HepG2 (cell line): ENCODE data around the gene F2RL3. TPM values are rescaled to one million over a fixed set of nuclear protein-coding genes. Genes with fewer than 3 reads are reported as not detected.

Experiments used
- ATAC-seq: fragments of 200-7000 bp; cut with Tn5 transposase; 3 replicates; pipeline ENCODE4 v1.9.1; 2020; ENCODE audit warnings: mild to moderate bottlenecking, moderate library complexity
- BruUV-seq: library from RNA; stranded (reverse); fragments of 400-500 nt; replicated peaks from 2 replicates; lab custom pipeline; 2021; lab: Mats Ljungman, UMichigan
- CTCF ChIA-PET: fragments of 300-600 bp; formaldehyde crosslinking; extraction: SDS; loops from one replicate; lab custom pipeline; 2021; ENCODE audit warnings: low total read pairs, inconsistent platforms, low intra/inter-chr PET ratio; lab: Yijun Ruan, JAX
- POLR2A ChIA-PET: fragments of 350-600 bp; sonication (Branson Sonifier 250); formaldehyde crosslinking; loops from one replicate; lab custom pipeline; 2020; ENCODE audit warnings: antibody characterized with exemption, inconsistent platforms; lab: Yijun Ruan, JAX
- DNase-seq: peaks from one replicate; pipeline ENCODE4 v3.0.0-alpha.2; 2015; ENCODE audit warnings: low spot score
- FAIRE-seq: peaks from 3 replicates; lab custom pipeline; 2011; peaks lifted over from hg19 to GRCh38; lab: Jason Lieb, UNC
- H2AFZ ChIP-seq: one replicate; pipeline ENCODE4 v1.6.1; 2011; ENCODE audit warnings: low read length, inconsistent platforms
- H3K27ac ChIP-seq: fragments of 300-600 bp; 3 replicates; pipeline ENCODE4 v1.8.0; 2011; ENCODE audit warnings: mixed run types, mild to moderate bottlenecking, mixed read lengths, low read length, inconsistent platforms; ENCODE audit not compliant: insufficient read depth; ENCODE audit errors: extremely low read length
- H3K27me3 ChIP-seq, 2 experiments: fragments of 200-600 bp in 1 of 2; 2 replicates in 1 of 2; 3 replicates in 1 of 2; pipeline versions ENCODE4 v1.6.0 to v1.8.0; 2011; ENCODE audit warnings: low read length in 2 of 2, mild to moderate bottlenecking in 2 of 2, moderate library complexity in 2 of 2, inconsistent platforms in 1 of 2; ENCODE audit not compliant: insufficient read depth in 2 of 2, control insufficient read depth in 1 of 2
- H3K36me3 ChIP-seq, 2 experiments: fragments of 200-600 bp in 1 of 2; replicated peaks in 1 of 2; 2 replicates in 1 of 2; 3 replicates in 1 of 2; pipeline versions ENCODE4 v1.5.1 to v1.8.0; 2011; ENCODE audit warnings: low read length in 2 of 2, inconsistent platforms in 1 of 2; ENCODE audit not compliant: insufficient read depth in 2 of 2, control insufficient read depth in 1 of 2
- H3K4me1 ChIP-seq: 2 replicates; pipeline ENCODE4 v1.5.1; 2012; ENCODE audit warnings: low read length, inconsistent platforms; ENCODE audit not compliant: insufficient read depth
- H3K4me2 ChIP-seq: 2 replicates; pipeline ENCODE4 v1.6.0; 2011; ENCODE audit warnings: low read depth, low read length, inconsistent platforms
- H3K4me3 ChIP-seq, 3 experiments: fragments of 200-600 bp in 1 of 3; sonication (generic), shearing (Covaris generic) in 1 of 3; replicated peaks in 1 of 3; 2 replicates each; pipeline ENCODE4 v1.5.1; 2011 to 2016; ENCODE audit warnings: low read length in 3 of 3, inconsistent platforms in 2 of 3, low read depth in 2 of 3, mild to moderate bottlenecking in 2 of 3, control low read depth in 1 of 3, mixed read lengths in 1 of 3; ENCODE audit not compliant: insufficient read depth in 1 of 3
- H3K79me2 ChIP-seq: one replicate; pipeline ENCODE4 v1.6.1; 2011; ENCODE audit warnings: low read length, inconsistent platforms; ENCODE audit not compliant: insufficient read depth
- H3K9ac ChIP-seq: 2 replicates; pipeline ENCODE4 v1.6.0; 2011; ENCODE audit warnings: mild to moderate bottlenecking, low read depth, low read length, inconsistent platforms; ENCODE audit not compliant: insufficient read depth
- H3K9me3 ChIP-seq: 2 replicates; pipeline ENCODE4 v1.5.1; 2012; ENCODE audit warnings: mild to moderate bottlenecking, low read length
- H4K20me1 ChIP-seq: 2 replicates; pipeline ENCODE4 v1.6.0; 2011; ENCODE audit warnings: inconsistent platforms, mild to moderate bottlenecking, low read length, moderate library complexity; ENCODE audit not compliant: insufficient read depth
- CENPBD1 ChIP-seq: sonication (generic); formaldehyde crosslinking; IDR thresholded peaks from 2 replicates; pipeline ENCODE4 v1.8.0; 2022; ENCODE audit warnings: missing genetic modification reagents, low read depth, mild to moderate bottlenecking, borderline replicate concordance
- FOXJ3 ChIP-seq: sonication (generic); formaldehyde crosslinking; IDR thresholded peaks from 2 replicates; pipeline ENCODE4 v1.4.0; 2020; ENCODE audit warnings: missing genetic modification reagents, mild to moderate bottlenecking, borderline replicate concordance
- GLMP ChIP-seq: sonication (generic); formaldehyde crosslinking; IDR thresholded peaks from 2 replicates; pipeline ENCODE4 v1.9.0; 2021; ENCODE audit warnings: missing genetic modification reagents, mild to moderate bottlenecking, borderline replicate concordance
- HES4 ChIP-seq: sonication (generic); formaldehyde crosslinking; IDR thresholded peaks from 2 replicates; pipeline ENCODE4 v1.9.0; 2021; ENCODE audit warnings: mild to moderate bottlenecking, missing genetic modification reagents, borderline replicate concordance
- MBNL3 ChIP-seq: fragments of 250-450 bp; sonication (Bioruptor Pico); conservative IDR thresholded peaks from 2 replicates; pipeline ENCODE4 v1.8.0; 2022; ENCODE audit warnings: mild to moderate bottlenecking, inconsistent platforms
- NCOA5 ChIP-seq: sonication (generic); formaldehyde crosslinking; IDR thresholded peaks from 2 replicates; pipeline ENCODE4 v1.4.0; 2020; ENCODE audit warnings: missing genetic modification reagents
- SIX1 ChIP-seq: sonication (generic); formaldehyde crosslinking; IDR thresholded peaks from 2 replicates; pipeline ENCODE4 v1.4.0; 2020; ENCODE audit warnings: missing genetic modification reagents, borderline replicate concordance
- TERF1 ChIP-seq: sonication (generic); formaldehyde crosslinking; IDR thresholded peaks from 2 replicates; pipeline ENCODE4 v1.8.0; 2022; ENCODE audit warnings: mild to moderate bottlenecking, missing genetic modification reagents, moderate library complexity
- YEATS4 ChIP-seq: sonication (generic); formaldehyde crosslinking; IDR thresholded peaks from 2 replicates; pipeline ENCODE4 v1.4.0; 2020; ENCODE audit warnings: missing genetic modification reagents, borderline replicate concordance
- ZNF264 ChIP-seq: sonication (generic); formaldehyde crosslinking; IDR thresholded peaks from 2 replicates; pipeline ENCODE4 v1.4.0; 2020; ENCODE audit warnings: missing genetic modification reagents
- ZNF720 ChIP-seq: sonication (generic); formaldehyde crosslinking; IDR thresholded peaks from 2 replicates; pipeline ENCODE4 v1.4.0; 2020; ENCODE audit warnings: missing genetic modification reagents
- WGBS: methylation state at CpG from one replicate; pipeline ENCODE4 v1.1.6; 2017; ENCODE audit warnings: low lambda C conversion rate; 5-methylcytosine and 5-hydroxymethylcytosine counted together
- in situ Hi-C: cut with HindIII; loops from 2 replicates; pipeline ENCODE4 v1.10.0; 2017; ENCODE audit warnings: low pct_unique_long_range_greater_than_20kb; ENCODE audit not compliant: extremely low pct_ligation_motif_present
- intact Hi-C: fragments of 100-400 bp; cut with micrococcal nuclease; formaldehyde crosslinking; loops from one replicate; pipeline ENCODE4 v1.10.0; 2022; ENCODE audit not compliant: unreplicated experiment
- polyA plus RNA-seq, 8 experiments: library from polyadenylated mRNA; depleted of rRNA in 3 of 8; stranded (reverse) in 7 of 8; unstranded in 1 of 8; fragments of >200 nt; fragmentation: Illumina TruSeq in 4 of 8; extraction: Trizol in 4 of 8; gene quantifications; 2 replicates each; pipeline versions ENCODE4 v1.2.1 to v1.2.3, GENCODE V29; 2011 to 2016; ENCODE audit warnings: low read depth in 4 of 8, missing spikeins in 1 of 8, mixed read lengths in 1 of 8; ENCODE audit not compliant: insufficient read depth in 1 of 8
- total RNA-seq, 5 experiments: library from RNA; depleted of rRNA; stranded (reverse); fragments of >200 nt; fragmentation: Illumina TruSeq; extraction: Trizol; gene quantifications; 2 replicates each; pipeline ENCODE4 v1.2.3, GENCODE V29; 2016; ENCODE audit warnings: low read depth in 1 of 5
- TF ChIP-seq, protein P1 (sequence below): sonication (generic); formaldehyde crosslinking; IDR thresholded peaks from 2 replicates; pipeline ENCODE4 v1.5.0; 2020; ENCODE audit warnings: mild to moderate bottlenecking, missing genetic modification reagents, borderline replicate concordance
- TF ChIP-seq, protein P2 (sequence below): IDR thresholded peaks from 2 replicates; pipeline ENCODE4 v1.6.1; 2016; ENCODE audit warnings: missing compliant biosample characterization, missing genetic modification reagents, borderline replicate concordance
- TF ChIP-seq, protein P3 (sequence below): sonication (generic); formaldehyde crosslinking; IDR thresholded peaks from 2 replicates; pipeline ENCODE4 v1.4.0; 2020; ENCODE audit warnings: missing genetic modification reagents, low read depth, mild to moderate bottlenecking, borderline replicate concordance

F2RL3 gene
- total and polyA plus RNA-seq, 2 of the 13 experiments (the other 11 are each of a cell fraction or from before 2014, with no cell fraction given) = not detected

DNA sequence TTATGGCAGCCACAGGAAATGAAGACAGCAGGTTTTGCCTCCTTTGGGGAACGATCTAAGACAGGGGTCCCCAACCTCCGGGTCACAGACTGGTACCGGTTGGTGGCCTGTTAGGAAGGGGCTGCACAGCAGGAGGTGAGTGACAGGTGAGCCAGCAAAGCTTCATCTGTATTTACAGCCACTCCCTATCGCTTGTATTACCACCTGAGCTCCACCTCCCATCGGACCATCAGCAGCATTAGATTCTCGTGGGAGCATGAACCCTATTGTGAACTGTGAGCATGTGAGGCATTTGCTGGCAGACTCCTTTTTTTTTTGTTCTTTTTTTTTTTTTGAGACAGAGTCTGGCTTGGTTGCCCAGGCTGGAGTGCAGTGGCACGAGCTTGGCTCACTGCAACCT, 22.2 kb downstream of the F2RL3 start:
- H3K27ac ChIP-seq = no peak overlapping the region
- POLR2A ChIA-PET = no interaction called here
- H3K4me3 ChIP-seq = no peak overlapping the region
- in situ Hi-C loops = no loop called here
- ATAC-seq (no peak), DNase-seq (no peak), FAIRE-seq (no peak)
- WGBS = 10% methylated on average over 5 of the region's 7 CpGs
- H3K9me3 ChIP-seq = peaks cover 17% of the 10 kb centered on the region
- H3K9ac ChIP-seq = no peak overlapping the region
- no peaks in the 10 kb centered on the region for H4K20me1 ChIP-seq
- no peak overlapping the region for H2AFZ ChIP-seq
- H3K4me2 ChIP-seq = no peak overlapping the region
- no peaks in the 10 kb centered on the region for H3K79me2 ChIP-seq
- intact Hi-C loops = no loop called here
- CTCF ChIA-PET = no interaction called here
- no TSS peak for BruUV-seq
- H3K4me1 ChIP-seq = no peaks in the 10 kb centered on the region
- H3K27me3 ChIP-seq = no peaks in the 10 kb centered on the region; a peak in 1 of 5 replicates
- no peaks in the 10 kb centered on the region for H3K36me3 ChIP-seq
- TF ChIP-seq ZNF720 = no peak
- TF ChIP-seq TERF1 (CRISPR knock-in tag) = no peak
- TF ChIP-seq YEATS4 (CRISPR knock-in tag) = no peak
- TF ChIP-seq GLMP = no peak
- no peak for TF ChIP-seq ZNF264 (CRISPR knock-in tag)
- TF ChIP-seq, protein P1, sequence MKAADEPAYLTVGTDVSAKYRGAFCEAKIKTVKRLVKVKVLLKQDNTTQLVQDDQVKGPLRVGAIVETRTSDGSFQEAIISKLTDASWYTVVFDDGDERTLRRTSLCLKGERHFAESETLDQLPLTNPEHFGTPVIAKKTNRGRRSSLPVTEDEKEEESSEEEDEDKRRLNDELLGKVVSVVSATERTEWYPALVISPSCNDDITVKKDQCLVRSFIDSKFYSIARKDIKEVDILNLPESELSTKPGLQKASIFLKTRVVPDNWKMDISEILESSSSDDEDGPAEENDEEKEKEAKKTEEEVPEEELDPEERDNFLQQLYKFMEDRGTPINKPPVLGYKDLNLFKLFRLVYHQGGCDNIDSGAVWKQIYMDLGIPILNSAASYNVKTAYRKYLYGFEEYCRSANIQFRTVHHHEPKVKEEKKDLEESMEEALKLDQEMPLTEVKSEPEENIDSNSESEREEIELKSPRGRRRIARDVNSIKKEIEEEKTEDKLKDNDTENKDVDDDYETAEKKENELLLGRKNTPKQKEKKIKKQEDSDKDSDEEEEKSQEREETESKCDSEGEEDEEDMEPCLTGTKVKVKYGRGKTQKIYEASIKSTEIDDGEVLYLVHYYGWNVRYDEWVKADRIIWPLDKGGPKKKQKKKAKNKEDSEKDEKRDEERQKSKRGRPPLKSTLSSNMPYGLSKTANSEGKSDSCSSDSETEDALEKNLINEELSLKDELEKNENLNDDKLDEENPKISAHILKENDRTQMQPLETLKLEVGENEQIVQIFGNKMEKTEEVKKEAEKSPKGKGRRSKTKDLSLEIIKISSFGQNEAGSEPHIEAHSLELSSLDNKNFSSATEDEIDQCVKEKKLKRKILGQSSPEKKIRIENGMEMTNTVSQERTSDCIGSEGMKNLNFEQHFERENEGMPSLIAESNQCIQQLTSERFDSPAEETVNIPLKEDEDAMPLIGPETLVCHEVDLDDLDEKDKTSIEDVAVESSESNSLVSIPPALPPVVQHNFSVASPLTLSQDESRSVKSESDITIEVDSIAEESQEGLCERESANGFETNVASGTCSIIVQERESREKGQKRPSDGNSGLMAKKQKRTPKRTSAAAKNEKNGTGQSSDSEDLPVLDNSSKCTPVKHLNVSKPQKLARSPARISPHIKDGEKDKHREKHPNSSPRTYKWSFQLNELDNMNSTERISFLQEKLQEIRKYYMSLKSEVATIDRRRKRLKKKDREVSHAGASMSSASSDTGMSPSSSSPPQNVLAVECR = no peak
- TF ChIP-seq, protein P2, sequence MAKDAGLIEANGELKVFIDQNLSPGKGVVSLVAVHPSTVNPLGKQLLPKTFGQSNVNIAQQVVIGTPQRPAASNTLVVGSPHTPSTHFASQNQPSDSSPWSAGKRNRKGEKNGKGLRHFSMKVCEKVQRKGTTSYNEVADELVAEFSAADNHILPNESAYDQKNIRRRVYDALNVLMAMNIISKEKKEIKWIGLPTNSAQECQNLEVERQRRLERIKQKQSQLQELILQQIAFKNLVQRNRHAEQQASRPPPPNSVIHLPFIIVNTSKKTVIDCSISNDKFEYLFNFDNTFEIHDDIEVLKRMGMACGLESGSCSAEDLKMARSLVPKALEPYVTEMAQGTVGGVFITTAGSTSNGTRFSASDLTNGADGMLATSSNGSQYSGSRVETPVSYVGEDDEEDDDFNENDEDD (CRISPR knock-in tag) = no peak
- no peak for TF ChIP-seq CENPBD1 (CRISPR knock-in tag)
- no peak for TF ChIP-seq HES4 (CRISPR knock-in tag)
- TF ChIP-seq, protein P3, sequence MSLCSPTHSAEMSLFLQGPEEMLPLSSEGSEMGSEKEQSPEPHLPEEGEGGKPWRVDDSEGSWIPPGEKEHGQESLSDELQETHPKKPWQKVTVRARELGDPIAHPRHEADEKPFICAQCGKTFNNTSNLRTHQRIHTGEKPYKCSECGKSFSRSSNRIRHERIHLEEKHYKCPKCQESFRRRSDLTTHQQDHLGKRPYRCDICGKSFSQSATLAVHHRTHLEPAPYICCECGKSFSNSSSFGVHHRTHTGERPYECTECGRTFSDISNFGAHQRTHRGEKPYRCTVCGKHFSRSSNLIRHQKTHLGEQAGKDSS (CRISPR knock-in tag) = no peak
- no peak for TF ChIP-seq FOXJ3
- TF ChIP-seq MBNL3 (CRISPR knock-in tag) = no peak
- TF ChIP-seq SIX1 (CRISPR knock-in tag) = no peak
- TF ChIP-seq NCOA5 (CRISPR knock-in tag) = no peak
